Left renal cortex interstitium (tissue), 4 donors: Measurements from ENCODE around the gene SUCNR1. TPM values are rescaled to one million over a fixed set of nuclear protein-coding genes. Genes with fewer than 3 reads are reported as not detected.
"Not testable (repeated sequence)": the region's sequence is repeated elsewhere in the genome, so short reads cannot be mapped to it uniquely, and the experiment has no call there.

Experiments used
- DNase-seq, 4 donors: peaks; one replicate each; pipeline ENCODE4 v3.0.0-alpha.2; 2013; ENCODE audit warnings: low read depth in 4 of 4, low spot score in 2 of 4, missing footprints in 1 of 4
- polyA plus RNA-seq, 4 donors: library from polyadenylated mRNA; unstranded; fragments of 120-200 nt; gene quantifications; one replicate each; pipeline ENCODE4 v1.2.1, GENCODE V29; 2013; ENCODE audit not compliant: insufficient read length in 4 of 4

SUCNR1 gene, protein sequence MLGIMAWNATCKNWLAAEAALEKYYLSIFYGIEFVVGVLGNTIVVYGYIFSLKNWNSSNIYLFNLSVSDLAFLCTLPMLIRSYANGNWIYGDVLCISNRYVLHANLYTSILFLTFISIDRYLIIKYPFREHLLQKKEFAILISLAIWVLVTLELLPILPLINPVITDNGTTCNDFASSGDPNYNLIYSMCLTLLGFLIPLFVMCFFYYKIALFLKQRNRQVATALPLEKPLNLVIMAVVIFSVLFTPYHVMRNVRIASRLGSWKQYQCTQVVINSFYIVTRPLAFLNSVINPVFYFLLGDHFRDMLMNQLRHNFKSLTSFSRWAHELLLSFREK
- 10 to 100 TPM in 1 of 4 donors, 1 to 10 TPM in 3; 4.0 to 14.9 (median 9.2) TPM for polyA plus RNA-seq

DNA sequence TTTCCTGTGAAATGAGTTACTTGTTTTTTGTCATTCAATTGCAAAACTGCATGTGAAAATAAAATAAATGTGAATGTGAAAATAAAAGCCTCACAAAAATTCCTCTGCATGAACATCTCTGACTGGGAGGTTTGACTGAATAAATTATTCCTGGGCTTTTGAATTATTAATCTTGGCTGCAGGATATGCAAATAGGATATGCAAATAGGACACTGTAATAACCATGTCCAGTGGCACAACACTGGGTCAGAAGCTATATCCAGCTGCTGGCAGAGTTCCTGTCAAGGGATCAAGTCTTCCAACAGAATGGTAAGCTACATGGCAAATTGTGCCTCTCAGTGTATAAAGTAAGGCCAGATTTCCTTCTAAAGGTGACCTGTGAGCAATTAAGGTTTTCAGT is at the start of gene SUCNR1:
Gene SUCNR1 (plus strand): TSS at position 246 of the 400 bp plus-strand sequence. CDS start 6,250 bp downstream, outside the sequence.
- DNase-seq: no peak

DNA sequence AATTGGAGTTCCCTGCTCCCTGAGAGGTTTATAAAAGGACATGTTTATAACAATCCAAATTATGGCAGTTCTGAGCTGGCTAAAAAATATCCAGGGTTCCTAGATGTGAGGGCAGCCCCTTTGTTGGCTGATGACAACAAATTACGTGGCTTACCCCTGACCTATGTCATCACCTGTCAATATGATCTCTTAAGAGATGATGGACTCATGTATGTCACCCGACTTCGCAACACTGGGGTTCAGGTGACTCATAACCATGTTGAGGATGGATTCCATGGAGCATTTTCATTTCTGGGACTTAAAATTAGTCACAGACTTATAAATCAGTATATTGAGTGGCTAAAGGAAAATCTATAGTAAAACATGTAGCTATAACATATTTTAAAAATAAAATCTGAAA is 45.6 kb upstream of the SUCNR1 start:
- DNase-seq: no peak

DNA sequence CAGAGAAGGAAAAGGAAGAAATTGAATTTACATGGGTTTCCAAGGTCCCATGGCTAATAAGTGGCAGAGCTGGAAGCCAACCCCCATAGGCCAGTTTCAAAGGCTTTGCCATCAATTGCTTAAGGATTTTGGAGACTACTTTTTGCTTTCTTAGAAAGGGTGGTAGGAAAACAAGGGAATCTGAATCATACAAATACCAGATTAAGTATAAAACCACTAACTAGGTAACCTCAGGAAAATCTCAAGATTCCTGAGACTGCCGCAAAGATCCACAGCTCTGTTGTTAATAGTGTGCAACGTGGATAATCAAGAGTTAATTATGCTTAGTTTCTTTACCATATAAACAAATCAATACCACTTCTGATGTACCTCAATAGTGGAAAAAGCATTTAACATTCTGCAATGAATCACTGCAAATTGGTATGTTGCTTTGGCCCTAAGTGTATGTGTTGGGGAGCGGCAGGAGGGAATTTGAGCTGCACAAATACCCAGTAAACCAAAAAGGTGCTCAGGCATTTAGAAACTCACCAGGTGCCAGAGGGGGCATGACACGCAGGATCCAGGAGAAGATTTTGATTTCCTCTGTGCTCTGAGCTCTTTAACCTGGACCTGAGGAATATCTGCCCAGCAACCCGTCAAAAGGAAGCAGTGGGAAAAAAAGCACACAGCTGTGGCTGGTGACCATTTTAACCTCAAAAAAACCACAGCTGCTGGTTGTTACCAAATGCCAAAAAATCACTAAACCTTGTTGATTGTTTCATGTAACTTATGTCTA is 37.5 kb upstream of the SUCNR1 start:
- no peak for DNase-seq

DNA sequence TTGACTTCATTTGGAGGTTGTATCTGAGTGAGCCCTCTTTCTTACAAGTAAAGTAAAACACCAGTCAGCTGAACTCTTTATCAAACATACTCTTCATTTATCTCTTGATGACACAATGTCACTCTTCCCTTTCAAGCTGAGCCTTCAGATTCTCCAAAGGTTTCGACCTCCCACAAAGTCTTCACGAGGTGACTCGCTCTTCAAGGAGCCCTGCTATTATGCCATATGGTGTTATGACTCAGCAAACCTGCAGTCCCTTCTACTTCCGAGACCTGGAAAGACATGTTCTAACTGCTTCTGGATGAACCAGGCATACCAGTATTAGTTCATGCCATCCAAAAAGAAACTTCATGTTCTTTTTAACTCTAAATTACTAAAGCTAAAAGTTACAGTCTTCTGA is 36.4 kb upstream of the SUCNR1 start:
- DNase-seq: no peak

DNA sequence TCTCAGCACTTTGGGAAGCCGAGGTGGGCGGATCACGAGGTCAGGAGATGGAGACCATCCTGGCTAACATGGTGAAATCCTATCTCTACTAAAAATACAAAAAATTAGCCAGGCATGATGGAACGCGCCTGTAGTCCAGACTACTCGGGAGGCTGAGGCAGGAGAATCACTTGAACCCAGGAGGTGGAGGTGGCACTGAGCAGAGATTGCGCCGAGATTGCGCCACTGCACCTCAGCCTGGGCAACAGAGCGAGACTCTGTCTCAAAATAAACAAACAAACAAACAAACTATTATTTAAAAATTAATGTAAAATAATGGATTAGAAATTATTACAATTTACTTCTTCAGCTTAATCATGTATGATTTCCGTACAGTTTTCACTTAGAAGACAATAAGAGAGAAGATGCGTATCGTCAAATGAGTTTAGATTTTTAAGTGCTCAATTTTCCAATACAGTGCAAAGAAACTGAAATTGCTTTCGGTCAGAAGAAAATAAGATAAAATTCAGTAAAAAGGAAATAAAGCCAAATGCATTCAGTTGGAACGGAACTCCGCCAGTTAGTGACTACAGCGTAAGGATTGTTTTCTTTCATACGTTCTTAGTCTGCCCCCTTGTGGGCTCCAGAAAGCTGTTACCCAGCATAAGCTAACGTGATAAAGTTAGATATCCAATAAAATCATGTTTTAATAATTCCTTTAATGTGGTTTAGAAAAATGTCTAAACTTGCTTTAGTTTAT is 34.7 kb upstream of the SUCNR1 start:
- peak in 3 of 4 donors; percentile 46 to 72 (median 46) for DNase-seq

DNA sequence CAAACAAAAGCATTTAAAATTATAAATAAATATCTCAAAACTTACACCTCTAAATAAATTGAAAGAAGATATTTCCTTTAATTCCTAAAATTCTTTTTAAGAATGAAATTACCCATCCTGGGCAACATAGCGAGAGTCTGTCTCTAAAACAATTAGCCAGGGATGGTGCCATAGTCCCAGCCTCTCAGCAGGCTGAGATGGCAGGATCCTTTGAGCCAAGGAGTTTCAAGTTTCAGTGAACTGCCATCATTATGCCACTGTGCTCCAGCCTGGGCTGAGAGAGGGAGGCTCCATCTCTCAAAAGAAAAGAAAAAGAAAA is 34.2 kb upstream of the SUCNR1 start:
- no peak for DNase-seq

DNA sequence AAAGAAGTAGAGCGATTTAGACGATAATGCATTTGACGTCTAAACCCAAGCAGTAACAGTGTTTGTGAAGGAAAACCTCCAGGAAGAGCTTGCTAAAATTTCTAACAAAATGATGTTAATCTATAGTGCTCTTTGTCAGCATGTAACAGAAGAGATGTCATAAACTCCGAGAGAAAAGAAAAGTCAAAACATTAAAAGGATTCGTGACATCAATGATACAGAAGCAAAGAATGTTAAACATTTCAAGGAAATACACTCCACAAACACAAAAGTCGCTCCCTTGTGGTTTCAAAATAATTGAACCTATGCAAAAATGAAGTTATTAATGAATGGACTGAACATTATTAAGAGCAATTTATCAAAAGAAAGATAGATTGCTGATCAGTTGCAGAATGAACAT is 31.6 kb upstream of the SUCNR1 start:
- DNase-seq: no peak

DNA sequence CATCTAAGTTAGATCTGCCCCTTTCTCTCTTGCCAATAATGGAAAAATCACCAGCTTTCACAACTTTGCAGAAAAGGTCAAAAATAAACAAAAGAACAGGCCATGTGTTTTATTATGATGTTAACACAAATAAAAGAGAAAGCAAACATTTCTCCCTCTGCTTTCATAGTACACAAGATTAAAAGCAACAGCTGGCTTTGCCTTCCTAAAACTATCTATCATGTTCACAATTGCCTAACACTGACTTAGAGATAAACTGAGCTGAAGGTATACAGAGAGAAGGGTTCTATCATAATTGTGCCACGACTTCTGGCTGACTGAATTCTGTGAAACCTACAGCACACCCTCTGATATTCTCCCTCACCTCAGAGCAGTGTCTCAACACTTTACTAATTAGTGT is 30.2 kb upstream of the SUCNR1 start:
- no peak for DNase-seq

DNA sequence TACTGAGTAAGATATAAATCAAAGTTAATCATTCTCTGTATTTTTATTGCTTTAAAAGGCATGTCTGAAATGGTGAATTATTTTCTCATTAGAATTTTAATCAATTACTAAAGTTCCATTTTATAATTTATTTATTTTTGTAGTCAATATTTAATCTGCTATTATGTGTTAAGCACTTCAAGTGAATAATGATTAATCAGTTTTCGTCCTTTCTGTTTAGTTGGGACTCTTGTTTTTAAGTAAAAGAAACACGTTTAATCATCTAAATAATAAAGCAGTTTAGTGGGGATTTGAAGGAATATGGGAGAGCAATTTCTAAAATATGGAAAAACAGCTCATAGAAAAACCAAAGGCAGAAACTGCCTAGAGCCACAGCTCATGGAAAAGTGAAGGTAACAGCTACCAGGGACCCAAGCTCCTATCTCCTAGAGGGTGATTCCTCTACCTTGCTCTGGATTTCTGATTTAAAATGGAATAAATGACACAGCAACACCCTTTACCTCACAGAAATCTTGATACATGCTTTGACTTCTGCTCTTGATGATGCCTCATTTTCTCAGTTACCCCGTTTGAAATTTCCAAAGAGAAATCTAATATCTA is 28.0 kb upstream of the SUCNR1 start:
- no peak for DNase-seq

DNA sequence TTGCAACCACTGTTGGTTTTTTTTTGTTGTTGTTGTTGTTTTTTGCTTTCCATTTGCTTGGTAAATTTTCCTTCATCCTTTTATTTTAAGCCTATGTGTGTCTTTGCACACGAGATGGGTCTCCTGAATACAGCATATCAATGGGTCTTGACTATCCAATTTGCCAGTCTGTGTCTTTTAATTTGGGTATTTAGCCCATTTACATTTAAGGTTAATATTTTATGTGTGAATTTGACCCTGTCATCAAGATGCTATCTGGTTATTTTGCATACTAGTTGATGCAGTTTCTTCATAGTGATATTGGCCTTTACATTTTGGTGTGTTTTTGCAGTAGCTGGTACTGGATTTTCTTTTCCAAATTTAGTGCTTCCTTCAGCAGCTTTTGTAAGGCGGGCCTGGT is 23.4 kb upstream of the SUCNR1 start:
- DNase-seq: not testable (repeated sequence)

DNA sequence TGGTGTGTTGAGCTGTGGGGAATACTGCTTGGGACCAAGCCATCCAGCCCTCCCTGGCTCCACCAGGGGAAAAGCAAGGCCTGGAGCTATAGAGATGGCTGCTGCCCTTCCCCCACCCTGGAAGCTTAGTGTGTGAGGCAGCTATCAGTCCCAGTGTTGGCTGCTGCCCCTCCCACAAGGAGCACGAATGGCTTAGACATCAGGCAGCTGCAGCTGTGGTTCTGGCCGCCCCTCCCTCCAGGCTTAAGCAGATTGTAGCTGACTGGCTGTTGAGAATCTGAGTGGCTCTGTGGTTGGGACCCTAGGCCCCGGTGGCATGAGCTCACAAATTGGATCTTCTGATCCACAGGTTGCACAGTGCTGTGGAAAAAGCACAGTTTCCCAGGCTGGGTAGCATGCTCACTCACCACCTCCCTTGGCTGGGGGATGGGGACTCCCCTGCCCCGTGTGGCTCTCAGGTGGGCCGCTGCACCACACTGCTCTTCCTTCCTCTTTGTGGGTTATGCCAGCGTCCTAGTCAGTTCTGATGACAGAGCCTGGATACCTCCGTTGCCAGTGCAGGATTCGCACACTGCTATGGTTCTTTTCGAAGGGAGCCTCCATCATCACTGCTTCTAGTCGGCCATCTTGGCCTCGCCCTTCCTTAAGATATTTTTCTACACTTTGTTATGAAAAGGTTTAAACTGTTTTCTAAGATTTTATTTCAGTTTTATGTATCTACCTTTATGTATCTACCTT is 21.2 kb upstream of the SUCNR1 start:
- no peak for DNase-seq

DNA sequence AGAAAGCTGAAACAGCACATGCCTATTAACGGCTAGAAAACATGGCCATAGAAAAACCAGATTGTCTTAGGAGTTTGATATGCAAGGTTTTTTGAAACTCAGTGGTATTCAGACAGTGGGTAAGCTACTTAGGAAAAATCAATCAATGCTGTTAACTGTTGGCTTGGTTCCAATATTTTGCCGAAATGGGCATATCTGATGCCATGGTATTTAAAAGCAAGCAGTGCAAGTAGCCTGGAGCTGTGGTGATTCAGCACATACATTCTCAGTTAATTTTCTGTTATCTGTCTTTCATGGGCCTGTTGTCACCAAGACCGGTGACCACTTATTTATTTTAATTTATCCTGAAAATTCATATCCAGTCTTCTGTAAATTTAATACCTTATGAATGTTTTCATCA is 17.3 kb upstream of the SUCNR1 start:
- no peak for DNase-seq

DNA sequence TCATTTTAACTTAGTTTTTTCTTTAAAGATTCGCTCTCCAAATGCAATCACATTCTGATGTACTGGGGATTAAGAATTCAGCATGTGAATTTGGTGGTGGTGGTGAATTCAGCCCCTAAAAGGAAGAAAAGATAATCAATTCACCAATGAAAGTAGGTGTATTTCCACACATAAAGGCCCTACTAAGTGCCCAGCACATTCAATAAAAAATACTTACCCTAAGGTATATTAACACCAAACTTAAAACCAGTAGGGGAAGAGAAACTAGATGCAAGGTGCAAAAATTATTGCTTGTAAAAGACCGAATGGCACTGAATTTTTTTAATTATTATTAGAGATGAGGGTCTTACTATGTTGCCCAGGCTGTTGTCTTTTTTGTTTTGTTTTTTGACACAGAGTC is 16.8 kb upstream of the SUCNR1 start:
- no peak for DNase-seq

DNA sequence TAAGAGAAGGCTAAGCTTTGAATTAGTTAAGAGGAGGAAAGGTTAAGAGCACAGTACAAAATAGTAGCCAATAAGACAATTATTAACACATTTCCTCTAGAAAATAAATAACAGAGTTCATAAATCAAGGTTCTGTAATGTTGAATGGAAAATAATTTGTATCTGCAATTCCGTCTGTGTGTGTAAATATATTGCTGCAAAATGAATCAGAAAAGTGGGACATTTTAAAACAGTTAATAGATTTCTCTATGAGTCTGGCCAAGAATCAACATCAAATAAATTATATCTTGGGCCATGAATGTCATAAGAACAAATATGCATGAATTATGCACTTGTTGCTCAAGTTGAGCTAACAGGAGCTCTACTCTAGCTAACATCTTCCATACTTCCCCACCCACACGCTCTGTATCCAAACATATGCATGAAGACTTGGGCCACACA is 14.2 kb upstream of the SUCNR1 start:
- no peak for DNase-seq

DNA sequence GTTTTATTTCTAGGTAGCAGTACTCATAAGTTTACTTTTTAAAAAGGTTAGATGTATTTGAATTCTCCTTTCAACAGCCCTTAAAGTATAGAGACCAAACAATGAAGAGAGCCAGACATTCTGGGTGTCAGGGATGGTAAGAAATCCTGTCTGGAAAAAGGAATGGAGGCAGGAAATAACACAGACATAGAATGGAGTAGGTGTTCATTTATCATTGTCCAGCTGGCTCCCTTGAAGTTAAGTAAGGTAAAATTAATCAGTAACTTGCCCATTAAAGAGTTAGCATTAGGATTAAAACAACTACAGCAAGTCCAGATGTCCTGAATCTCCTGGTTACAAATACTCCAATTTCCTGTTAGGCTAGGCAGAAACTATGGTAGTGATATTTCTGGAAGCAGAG is 13.5 kb upstream of the SUCNR1 start:
- DNase-seq: no peak

DNA sequence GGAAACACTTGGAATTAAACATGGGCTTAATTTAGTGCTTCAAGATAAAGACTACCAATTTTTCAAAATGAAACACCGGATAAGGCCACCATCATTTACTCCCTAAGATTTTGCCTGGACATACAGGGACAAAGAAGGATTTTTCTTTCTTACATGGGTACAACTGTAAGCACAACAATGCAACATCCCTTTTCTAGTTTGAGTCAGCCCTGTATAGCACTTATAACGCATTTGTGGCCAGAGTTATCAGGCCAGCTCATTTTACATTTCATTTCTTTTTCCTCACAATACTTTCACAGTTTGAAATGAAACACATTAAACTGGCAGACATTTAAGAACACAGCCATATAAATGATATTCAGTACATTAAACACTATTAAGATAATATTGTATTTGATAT is 9.8 kb upstream of the SUCNR1 start:
- DNase-seq: no peak

DNA sequence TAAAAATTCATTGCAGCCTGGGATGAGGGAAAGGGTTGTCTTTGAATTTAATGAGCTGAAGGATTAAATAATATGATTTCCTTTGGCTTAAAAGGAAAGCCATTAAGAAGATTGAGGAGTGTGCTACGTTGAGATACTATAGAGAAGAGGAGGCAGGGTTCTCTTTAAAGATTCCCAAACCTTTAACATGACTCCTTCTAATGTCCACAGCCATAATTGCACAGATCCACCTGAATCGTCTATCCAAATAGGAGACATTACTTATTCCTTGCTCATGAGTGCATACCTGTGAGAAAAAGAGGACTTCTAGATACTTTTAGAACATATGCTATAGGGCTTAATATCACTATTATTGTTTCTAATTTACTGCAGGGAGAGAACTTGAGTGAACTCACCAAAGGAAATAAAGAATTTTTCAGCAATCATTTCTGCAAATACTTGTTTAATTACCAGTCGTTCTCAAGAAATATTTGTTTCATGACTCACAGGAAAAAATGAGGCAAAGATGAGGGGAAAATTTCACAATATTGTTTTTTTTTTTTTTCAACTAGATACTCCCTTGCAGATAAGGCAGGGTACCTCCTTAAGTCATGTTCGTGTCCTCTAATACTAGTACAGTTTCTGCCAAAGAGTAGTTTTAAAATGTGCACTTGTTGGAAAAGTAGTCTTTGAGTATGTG is 8.9 kb upstream of the SUCNR1 start:
- no peak for DNase-seq

DNA sequence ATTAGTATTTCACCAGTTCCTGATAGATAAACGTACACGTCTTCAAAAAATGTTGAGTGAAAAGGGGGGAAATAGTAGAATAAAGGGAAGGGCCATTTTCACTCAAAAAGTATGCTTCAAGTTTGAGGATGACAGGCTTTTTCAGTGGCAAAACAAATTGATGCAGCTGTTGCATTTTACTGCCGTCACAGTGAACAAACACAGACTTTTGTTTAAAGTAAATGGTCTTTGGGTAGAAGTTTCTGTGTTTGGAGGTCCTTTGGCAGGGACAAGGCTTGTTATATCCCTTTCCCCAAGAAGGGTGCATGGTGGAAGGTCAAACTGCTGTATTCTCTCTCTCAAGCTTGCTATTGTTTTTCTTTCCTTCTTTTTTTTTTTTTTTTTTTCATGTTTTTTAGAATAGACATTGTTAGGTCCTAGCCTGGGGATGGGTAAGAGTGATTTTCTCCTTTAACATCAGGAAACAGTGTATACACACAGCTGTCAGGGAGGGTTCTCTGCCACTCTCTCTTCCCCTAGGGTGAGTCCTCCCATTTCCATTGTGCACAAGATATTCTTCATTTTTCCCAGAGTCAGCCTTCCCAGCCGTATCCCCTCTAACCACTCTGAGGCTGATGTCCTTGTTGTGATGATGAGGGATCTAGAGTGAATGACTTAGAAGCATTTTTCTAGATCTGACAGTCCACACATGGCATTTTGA is 6.6 kb upstream of the SUCNR1 start:
- no peak for DNase-seq

DNA sequence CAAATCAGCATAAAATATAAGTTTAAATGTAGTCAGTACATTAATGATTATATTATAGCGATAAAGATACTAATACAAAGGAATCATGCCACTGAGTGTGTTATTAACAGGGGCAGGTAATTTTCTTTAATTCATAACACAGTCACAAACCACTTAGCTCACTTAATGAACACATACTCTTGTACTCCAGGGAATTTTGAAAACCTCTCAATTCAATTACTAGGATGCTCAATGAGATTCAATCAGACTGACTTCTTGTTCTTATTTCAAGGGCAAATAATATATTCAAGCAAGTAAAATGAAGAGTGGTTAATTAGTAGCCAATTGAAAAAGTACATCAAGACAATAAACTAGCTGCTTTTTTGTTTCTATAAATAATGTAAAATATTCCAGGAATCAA is 5.8 kb upstream of the SUCNR1 start:
- DNase-seq: no peak
